Measurements from ENCODE around the gene PPP1CA. TPM values are rescaled to one million over a fixed set of nuclear protein-coding genes. Genes with fewer than 3 reads are reported as not detected.

PPP1CA gene
- total RNA-seq, 4 donors from 2014 or later: 101 to 160 (median 143) TPM

DNA sequence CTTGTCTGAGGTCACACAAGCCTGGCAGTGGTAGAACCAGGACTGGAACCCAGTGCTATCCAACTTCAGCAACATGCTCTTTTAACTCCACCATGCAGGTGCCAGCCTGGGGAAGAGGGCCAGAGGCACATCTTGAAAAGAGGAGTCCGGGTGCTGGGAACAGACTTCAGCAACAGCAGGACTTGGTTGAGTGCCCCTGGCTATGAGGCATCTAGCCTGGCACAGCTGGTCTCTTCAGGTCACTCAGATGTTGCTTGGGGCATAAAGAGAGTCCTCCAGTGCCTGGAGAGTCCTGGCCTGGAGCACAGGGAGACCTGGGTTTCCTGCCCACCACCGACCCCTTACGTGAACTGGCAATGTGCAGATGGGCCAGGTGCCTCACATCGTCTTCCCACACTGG, 23.1 kb downstream of the PPP1CA start:
- no peak for DNase-seq (ENCODE audit: low spot score in 2 of 2)
- TF ChIP-seq, protein P1, sequence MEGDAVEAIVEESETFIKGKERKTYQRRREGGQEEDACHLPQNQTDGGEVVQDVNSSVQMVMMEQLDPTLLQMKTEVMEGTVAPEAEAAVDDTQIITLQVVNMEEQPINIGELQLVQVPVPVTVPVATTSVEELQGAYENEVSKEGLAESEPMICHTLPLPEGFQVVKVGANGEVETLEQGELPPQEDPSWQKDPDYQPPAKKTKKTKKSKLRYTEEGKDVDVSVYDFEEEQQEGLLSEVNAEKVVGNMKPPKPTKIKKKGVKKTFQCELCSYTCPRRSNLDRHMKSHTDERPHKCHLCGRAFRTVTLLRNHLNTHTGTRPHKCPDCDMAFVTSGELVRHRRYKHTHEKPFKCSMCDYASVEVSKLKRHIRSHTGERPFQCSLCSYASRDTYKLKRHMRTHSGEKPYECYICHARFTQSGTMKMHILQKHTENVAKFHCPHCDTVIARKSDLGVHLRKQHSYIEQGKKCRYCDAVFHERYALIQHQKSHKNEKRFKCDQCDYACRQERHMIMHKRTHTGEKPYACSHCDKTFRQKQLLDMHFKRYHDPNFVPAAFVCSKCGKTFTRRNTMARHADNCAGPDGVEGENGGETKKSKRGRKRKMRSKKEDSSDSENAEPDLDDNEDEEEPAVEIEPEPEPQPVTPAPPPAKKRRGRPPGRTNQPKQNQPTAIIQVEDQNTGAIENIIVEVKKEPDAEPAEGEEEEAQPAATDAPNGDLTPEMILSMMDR (IDR thresholded peaks at IDR 0.05): no peak
- no peak for TF ChIP-seq POLR2A (IDR thresholded peaks at IDR 0.05)
- H3K4me3 ChIP-seq (ENCODE audit: low read depth, poor library complexity, severe bottlenecking): no peak overlapping the region
- intact Hi-C loops (cut with DNase I; ENCODE audit: low total_unique reads): no loop called here
- 73 to 94% methylated on average over 2 to 4 of the region's 4 CpGs for WGBS, 2 donors

DNA sequence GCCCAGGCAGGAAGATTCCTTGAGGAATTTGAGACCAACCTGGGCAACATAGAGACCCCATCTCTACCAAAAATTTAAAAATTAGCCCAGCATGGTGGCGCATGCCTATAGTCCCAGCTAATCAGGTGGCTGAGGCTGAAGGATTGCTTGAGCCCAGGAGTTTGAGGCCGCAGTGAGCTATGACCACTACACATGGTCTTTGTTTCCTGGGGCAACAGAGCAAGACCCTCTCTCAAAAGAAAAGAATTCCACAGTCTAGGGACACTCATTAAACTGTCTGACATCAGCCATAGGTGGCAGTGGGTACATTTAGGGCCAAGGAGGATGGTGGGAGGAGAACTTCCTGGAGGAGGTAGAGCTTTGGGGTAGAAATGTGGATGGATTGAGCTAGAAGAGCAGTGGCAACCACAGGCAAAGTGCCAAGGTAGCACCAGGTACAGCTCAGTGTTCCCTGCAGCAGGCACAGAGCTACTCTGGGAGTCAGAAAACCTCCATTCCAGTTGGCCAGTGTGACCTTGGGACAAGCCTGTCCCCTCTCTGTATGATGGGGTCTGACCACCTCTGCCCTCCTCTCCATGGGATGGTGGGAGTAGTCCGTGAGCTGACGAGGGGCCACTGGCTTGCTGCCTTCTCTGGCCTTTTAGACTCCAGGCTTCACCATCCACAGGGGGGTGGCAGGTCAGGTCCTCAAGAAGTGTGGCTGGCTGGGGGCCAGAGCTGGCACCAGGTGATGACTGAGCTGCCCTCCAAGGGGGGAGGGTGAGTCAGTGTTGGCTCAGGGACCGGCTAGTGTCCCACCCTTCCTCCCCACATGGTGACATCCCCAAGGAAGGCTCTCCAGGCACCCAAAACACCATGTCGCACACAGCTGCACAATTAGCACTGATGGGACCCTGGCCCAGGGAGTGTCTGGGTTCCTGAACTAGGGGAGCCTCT, 24.5 kb downstream of the PPP1CA start:
- TF ChIP-seq, protein P1 (IDR thresholded peaks at IDR 0.05): no peak
- no peak for TF ChIP-seq POLR2A (IDR thresholded peaks at IDR 0.05)
- no peak overlapping the region for H3K4me3 ChIP-seq (ENCODE audit: low read depth, poor library complexity, severe bottlenecking)
- WGBS, 2 donors: 97 to 100% methylated on average over 4 to 5 of the region's 6 CpGs
- intact Hi-C loops (cut with DNase I; ENCODE audit: low total_unique reads): no loop called here
- DNase-seq (ENCODE audit: low spot score in 2 of 2): no peak

DNA sequence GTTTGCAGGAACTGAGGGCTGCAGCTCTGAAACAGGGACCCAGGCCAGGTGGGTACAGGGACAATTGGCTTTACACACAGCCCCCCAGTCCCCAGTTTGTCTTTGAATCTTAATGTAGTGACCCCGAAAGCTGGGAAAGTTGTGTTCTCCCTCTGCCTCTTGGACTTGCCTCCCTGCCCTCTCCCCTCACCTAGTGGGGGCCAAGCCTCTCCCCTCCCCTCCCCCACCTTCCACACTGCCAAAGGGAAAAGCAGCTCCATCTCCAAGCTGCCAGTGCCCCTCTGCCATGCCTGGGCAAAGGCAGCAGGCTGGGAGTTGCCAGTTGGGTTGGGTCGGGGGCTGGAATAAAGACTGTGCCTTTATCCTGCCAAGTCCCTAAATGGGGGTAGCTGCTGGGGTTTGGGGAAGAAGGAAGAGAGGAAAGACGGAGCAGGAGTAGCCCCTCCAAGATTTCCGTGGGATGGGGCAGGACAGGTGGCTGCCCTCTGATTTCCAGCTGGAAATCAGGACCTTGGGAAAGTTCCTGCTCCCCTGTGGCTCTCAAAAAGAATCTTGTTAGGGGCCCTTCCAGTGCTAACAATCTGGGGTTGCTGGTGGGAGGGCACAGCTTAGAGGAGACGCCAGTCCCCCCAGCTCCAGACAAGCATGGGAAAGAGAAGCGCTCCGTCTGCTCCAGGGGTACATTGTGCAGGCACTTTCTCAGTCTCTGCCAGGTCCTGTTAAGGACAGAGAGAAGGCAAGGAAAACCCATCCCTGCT, 25.4 kb downstream of the PPP1CA start:
- intact Hi-C loops (cut with DNase I; ENCODE audit: low total_unique reads): no loop called here
- DNase-seq (ENCODE audit: low spot score in 2 of 2): no peak
- no peak overlapping the region for H3K4me3 ChIP-seq (ENCODE audit: low read depth, poor library complexity, severe bottlenecking)
- TF ChIP-seq, protein P1 (IDR thresholded peaks at IDR 0.05): no peak
- TF ChIP-seq POLR2A (IDR thresholded peaks at IDR 0.05): no peak
- WGBS, 2 donors: 72 to 76% methylated on average over 7 of the region's 7 CpGs

DNA sequence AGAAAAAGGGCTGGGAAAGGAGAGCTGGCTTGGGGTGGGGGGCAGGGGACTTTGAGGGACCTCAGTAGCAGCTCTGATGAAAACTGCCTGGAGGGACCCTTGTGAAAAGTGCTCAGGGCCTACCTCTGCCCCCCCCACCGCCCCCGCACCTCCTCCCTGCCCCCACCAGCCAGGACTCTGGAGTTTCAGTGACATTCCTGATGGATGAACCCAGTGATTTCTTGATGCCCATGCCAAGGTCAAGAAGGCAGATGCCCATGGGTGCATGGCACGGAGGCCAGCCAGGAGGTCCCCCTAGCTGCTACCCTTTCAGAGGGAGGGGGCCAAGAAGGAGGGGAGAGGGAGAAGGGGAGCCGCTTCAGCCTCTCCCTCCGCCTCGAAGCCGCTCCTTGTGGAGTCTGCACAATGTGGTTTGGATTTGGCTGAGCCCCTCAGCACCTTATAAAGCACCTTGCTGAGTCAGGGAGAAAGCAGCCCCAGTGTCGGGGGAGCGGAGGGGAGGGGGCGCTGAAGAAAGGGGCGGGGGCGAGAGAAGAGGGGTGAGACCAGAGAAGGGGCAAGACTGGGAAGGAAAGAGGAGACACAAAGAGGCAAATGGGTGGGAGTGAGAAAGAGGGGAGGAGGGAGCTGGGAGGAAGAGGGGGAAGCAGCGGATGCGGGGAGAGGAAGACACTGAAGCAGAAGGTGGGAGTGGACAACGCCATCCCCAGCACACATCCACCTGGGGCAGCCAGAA, 26.2 kb downstream of the PPP1CA start:
- 61 to 64% methylated on average over 15 of the region's 15 CpGs for WGBS, 2 donors

More for the DNA sequence above, 26.2 kb downstream of the PPP1CA start:
- no peak overlapping the region for H3K4me3 ChIP-seq (ENCODE audit: low read depth, poor library complexity, severe bottlenecking)
- intact Hi-C loops (cut with DNase I; ENCODE audit: low total_unique reads): no loop called here
- TF ChIP-seq, protein P1 (IDR thresholded peaks at IDR 0.05): no peak
- TF ChIP-seq POLR2A (IDR thresholded peaks at IDR 0.05): no peak
- no peak for DNase-seq (ENCODE audit: low spot score in 2 of 2)

Measured in lower leg skin (tissue), 4 donors.